ENCODE results near the gene GIPC2.
"Not testable (repeated sequence)": the region's sequence is repeated elsewhere in the genome, so short reads cannot be mapped to it uniquely, and the experiment has no call there.

The GIPC2 gene

DNA sequence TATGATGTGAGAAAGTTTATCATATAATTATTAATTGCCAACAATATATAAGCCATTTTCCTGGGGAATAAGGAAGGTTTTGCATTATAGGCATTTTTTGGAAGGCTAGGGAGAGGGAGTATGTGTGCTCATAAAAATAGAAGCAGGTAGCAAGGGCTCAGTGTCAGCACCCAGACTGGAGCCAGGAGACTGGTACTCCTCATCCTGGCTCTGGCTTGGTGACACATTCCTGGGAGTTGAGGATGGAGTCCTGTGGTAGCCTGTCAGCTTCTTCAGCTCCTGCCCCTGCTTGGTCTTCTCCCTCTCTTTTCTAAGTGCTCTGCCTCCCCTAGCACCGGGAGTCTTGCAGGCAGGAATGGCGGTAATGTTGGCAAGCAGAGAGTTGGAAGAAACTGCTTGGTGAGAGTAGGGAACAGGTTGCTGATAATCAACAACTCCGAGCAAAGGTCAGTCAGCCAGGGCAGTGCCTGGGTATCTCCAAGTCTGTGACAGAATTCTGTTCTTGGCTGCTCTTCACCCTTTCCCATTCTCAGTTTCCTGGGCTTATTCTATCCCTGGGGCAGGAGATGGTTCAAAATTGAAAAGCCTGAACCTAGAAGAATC is 23.0 kb downstream of the GIPC2 start:
- TF ChIP-seq POLR2A (IDR thresholded peaks at IDR 0.05; ENCODE audit: low read length) (no peak), GATA1 (IDR thresholded peaks at IDR 0.05; ENCODE audit: low read depth, low read length) (no peak)
- DNase-seq: no peak

DNA sequence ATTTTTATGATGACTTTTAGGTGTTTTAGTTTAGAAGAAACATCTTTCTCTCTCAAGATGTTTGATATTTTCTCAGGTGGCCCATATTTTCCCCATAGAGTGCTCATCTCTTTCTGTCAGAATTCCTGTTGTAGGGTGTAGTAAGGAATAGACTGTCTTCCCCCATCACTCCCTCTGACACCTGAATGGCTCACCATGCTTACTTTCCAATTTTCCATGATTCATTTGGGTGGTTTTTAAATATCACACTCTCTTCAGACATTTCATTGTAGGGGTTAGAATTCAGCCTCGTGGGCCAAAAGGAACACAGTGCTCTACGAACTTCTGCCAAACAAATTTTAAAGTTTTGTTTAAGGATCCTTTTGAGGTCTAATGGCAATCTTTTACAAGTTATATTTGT is 24.0 kb downstream of the GIPC2 start:
- no peak for DNase-seq
- no peak for TF ChIP-seq POLR2A (IDR thresholded peaks at IDR 0.05; ENCODE audit: low read length)
- TF ChIP-seq GATA1 (IDR thresholded peaks at IDR 0.05; ENCODE audit: low read depth, low read length): no peak

DNA sequence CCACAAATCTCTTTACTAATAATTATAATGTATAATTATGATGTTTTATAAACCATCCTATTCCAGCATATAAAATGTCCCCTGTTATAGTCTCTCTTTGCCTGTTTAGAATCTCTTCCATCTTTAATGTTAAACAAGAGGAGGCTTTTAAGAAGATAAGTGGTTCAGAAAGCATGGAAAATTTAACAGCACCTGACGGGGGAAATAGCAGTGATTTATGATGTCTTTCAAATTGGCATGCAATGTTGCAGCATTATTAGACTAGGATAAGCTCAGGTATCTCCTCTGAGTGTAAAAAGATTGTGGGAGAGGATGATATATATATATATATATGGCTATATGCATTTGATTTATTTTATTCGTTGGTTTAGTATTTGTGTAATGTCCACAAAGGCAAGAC is 24.4 kb downstream of the GIPC2 start:
- no peak for TF ChIP-seq POLR2A (IDR thresholded peaks at IDR 0.05; ENCODE audit: low read length)
- TF ChIP-seq GATA1 (IDR thresholded peaks at IDR 0.05; ENCODE audit: low read depth, low read length): no peak
- no peak for DNase-seq

DNA sequence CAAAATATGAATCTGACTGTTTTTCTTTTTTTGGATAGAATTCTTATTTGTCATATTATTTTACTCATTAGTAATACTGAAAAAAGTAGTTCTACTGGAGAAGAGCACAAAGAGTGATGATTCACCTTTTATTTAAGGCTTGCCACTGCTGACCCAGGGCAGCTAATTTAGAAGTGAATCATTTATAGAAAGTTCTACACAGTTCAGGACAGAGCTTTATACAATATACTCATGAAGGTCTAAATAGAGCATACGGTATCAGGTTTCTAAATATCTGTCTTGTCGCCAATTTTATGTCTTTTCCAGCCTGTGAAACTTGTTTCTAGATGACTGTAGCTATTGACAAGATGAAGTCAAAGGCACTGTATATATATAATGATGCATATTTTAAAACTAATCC is 25.0 kb downstream of the GIPC2 start:
- no peak for DNase-seq
- TF ChIP-seq GATA1 (IDR thresholded peaks at IDR 0.05; ENCODE audit: low read depth, low read length): no peak
- no peak for TF ChIP-seq POLR2A (IDR thresholded peaks at IDR 0.05; ENCODE audit: low read length)

DNA sequence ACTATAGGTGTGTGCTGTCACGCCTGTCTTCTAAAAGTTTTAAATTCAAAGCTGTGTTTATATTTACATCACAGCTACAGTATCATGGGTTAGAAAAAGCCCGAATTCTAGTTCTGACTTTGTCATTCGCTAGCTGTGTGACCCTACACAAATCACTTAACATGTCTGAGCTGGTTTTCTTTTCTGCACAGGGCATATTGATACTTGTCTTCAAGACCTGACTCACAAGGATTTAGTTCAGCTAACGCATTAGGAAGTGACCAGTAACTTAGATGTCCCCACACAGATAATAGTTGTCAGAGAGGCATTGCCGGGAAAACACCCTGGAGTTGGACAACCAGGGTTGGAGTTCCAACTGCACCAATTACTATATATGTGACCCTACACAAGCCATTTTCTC is 25.9 kb downstream of the GIPC2 start:
- DNase-seq: no peak
- TF ChIP-seq POLR2A (IDR thresholded peaks at IDR 0.05; ENCODE audit: low read length) (no peak), GATA1 (IDR thresholded peaks at IDR 0.05; ENCODE audit: low read depth, low read length) (no peak)

DNA sequence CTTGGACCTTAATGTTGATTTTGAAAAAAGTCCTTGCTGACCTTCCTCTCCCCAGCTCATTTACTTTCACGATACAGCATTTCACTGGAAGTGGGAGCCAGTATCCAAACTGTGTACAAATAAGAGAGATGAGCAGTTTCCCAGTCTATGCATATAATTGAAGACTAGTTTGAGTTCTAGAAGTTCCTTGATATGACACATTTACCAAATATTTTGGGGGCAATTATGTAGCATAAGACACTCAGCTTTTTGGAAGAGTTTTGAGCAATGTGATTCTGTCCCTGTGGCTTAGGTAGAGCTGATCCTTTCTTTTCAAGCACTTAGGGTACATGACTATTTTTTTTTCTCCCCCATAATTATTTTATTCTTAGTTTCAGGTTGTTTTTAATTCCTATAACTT is 26.4 kb downstream of the GIPC2 start:
- no peak for DNase-seq

DNA sequence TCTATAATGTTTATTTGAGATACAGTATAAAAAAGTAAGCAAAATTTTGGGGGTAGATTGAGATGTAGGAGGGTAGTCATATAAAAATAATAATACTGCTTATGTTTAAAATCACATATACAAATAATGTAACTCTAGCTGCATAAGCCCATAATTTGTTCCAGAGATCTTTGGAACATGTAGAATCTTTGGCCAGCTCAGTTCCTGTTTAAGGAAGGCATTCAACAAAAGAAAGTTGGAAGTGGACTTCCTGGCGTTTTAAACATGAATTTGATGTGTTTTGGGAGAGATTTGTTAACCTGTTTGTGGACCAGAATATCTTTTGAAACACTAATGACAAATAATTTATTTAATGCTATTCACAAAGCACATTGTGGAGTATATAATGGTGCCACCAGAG is 27.7 kb downstream of the GIPC2 start:
- no peak for DNase-seq
- TF ChIP-seq POLR2A (IDR thresholded peaks at IDR 0.05; ENCODE audit: low read length): no peak
- no peak for TF ChIP-seq GATA1 (IDR thresholded peaks at IDR 0.05; ENCODE audit: low read depth, low read length)

More for the DNA sequence above, 26.4 kb downstream of the GIPC2 start:
- no peak for TF ChIP-seq GATA1 (IDR thresholded peaks at IDR 0.05; ENCODE audit: low read depth, low read length)
- no peak for TF ChIP-seq POLR2A (IDR thresholded peaks at IDR 0.05; ENCODE audit: low read length)

DNA sequence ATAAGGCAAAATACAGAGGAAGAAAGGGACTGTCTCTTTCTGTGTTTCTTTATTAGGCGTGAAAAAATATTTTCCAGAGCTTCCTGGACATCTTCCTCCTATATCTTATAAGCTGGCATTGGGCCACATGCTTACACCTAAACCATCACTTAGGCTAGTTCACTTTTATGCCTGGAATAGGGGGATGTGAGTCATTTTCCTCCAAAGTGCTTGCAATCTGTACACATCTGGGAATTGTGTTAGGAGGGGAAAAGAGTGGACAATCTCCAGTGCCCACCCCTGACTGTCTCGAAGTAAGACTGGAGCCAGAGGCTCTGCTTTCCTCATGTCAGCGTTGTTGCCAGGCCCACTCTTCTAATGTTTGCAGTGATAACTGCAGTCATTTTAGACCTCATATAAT is 29.9 kb downstream of the GIPC2 start:
- no peak for DNase-seq
- TF ChIP-seq GATA1 (IDR thresholded peaks at IDR 0.05; ENCODE audit: low read depth, low read length): no peak
- no peak for TF ChIP-seq POLR2A (IDR thresholded peaks at IDR 0.05; ENCODE audit: low read length)

DNA sequence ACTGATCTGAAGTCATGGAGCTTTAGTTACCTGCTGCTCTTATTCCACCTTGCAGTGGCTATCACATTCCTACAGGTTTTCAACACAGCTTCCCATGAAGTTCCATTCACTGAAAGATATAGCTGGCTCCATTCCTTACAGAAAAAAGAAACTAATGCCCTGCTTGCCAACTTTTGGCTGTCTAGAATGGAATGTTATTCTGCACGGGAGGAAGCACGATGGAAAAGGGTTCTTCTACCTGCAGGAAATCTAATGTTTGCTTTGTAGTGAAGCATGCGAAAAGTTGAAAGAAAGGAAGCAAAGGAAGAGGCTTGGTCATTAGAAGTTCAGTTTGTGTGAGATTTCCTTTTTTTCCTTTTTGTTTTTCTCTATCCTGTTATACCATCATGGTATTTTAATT is 32.6 kb downstream of the GIPC2 start:
- DNase-seq: no peak
- TF ChIP-seq GATA1 (IDR thresholded peaks at IDR 0.05; ENCODE audit: low read depth, low read length): no peak
- TF ChIP-seq POLR2A (IDR thresholded peaks at IDR 0.05; ENCODE audit: low read length): no peak

DNA sequence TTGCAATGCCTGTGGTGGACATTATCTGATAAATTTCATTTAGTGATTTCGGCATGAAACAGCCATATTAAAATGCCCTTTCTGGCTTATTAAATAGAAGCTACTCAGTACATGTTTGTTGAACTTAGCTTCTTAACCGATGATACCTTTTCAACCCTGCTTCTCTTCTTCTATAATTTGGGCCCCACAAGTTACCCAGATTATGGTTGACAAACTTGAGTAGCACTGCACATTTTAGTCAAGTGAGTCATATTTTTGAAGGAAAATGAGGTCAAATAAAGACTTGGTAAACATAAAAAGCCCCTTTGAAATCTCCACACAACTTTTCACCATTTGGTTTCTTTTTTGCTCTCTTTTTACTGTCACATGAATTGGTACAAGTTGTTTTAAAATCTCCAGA is 33.8 kb downstream of the GIPC2 start:
- no peak for DNase-seq
- no peak for TF ChIP-seq POLR2A (IDR thresholded peaks at IDR 0.05; ENCODE audit: low read length)
- TF ChIP-seq GATA1 (IDR thresholded peaks at IDR 0.05; ENCODE audit: low read depth, low read length): no peak

DNA sequence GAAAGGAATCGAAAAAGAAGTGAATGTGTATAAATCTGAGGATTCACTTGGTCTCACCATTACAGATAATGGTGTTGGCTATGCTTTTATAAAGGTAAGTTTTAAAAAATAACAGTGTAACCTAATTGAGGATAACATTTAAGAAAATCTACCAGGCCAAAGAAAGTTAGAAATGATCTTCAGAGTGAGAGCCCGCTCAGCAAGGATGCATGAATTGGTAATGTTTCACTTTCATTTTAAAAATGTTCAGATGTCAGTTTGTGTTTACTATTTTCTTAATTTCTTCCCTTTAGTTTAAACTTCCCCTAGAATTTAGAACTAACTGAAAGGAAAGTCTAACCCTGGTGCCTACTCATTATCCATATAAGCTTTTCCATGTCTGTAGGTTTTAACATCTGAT is 35.0 kb downstream of the GIPC2 start:
- TF ChIP-seq GATA1 (IDR thresholded peaks at IDR 0.05; ENCODE audit: low read depth, low read length) (no peak), POLR2A (IDR thresholded peaks at IDR 0.05; ENCODE audit: low read length) (no peak)
- DNase-seq: no peak

DNA sequence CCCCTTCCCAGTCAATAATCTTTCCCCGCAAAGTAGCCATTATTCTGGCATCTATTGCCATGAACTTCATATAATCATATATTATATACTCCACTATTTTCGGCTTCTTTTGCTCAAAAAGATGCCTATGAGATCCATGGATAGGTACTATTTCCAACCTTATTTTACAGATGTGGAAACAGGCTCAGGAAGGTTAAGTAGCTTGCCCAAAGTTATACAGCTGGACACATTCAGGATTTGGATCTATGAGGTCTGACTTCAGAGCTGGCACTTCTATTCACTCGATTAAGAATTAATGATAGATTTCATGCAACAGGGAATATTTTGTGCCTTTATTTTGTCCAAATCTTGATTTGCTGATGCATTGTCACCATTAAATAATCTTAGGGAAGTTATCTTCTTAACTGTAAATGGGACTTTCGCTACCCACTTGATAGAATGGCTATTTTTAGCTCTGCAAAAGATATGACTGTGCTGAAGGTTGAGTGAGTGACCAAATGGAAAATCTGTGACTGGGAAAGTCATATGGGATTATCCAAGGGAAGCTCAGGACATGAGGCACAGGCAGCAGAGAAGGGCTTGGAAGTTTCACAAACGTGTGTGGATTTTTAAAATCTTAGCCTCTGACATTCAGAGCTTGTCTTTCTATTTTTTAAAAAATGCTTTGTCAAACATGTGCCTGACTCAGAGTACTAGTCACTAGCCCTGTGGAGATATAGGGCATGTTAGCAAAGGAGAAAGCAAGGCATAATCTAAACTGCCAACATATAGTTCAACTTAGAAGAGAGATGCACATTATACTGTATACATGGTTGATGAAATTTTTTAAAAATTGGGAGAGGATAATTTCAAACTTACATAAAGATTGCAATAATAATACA is 36.5 kb downstream of the GIPC2 start:
- TF ChIP-seq GATA1 (IDR thresholded peaks at IDR 0.05; ENCODE audit: low read depth, low read length): no peak
- no peak for TF ChIP-seq POLR2A (IDR thresholded peaks at IDR 0.05; ENCODE audit: low read length)
- DNase-seq: no peak

DNA sequence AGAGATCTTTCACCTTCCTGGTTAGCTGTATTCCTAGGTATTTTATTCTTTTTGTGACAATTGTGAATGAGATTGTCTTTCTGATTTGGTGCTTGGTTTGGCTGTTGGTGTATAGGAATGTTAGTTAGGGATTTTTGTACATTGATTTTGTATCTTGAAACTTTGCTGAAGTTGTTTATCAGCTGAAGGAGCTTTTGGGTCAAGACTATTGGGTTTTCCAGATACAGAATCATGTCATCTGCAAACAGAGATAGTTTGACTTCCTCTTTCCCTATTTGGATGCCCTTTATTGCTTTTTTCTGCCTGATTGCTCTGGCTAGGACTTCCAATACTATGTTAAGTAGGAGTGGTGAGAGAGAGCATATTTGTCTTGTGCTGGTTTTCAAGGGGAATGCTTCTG is 38.9 kb downstream of the GIPC2 start:
- DNase-seq: not testable (repeated sequence)

DNA sequence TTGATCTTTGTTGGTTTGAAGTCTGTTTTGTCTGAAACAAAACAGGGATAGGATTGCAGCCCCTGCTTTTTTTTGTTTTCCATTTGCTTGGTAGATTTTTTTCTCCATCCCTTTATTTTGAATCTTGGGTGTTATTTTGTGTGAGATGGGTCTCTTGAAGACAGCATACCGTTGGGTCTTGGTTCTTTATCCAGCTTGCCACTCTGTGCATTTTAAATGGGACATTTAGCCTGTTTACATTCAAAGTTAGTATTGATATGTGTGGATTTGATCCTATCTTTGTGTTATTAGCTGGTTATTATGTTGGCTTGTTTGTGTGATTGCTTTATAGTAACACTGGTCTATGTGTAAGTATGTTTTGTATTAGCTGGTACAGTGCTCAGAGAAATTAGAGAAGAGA is 40.9 kb downstream of the GIPC2 start:
- no peak for DNase-seq
- TF ChIP-seq POLR2A (IDR thresholded peaks at IDR 0.05; ENCODE audit: low read length): no peak
- no peak for TF ChIP-seq GATA1 (IDR thresholded peaks at IDR 0.05; ENCODE audit: low read depth, low read length)

DNA sequence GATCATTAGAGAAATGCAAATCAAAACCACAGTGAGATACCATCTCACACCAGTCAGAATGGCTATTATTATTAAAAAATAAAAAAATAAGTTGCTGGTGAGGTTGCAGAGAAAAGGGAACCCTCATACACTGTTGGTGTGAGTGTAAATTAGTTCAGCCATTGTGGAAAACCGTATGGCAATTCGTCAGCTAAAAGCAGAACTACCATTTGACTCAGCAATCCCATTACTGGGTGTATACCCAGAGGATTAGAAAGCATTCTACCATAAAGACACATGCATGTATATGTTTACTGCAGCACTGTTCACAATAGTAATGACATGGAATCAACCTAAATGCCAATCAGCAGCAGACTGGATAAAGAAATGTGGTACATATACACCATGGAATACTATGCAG is 42.2 kb downstream of the GIPC2 start:
- TF ChIP-seq POLR2A (IDR thresholded peaks at IDR 0.05; ENCODE audit: low read length): no peak
- no peak for TF ChIP-seq GATA1 (IDR thresholded peaks at IDR 0.05; ENCODE audit: low read depth, low read length)

More for the DNA sequence above, 42.2 kb downstream of the GIPC2 start:
- no peak for DNase-seq
